H1 (cell line): ENCODE data around the gene ARHGAP8. TPM values are rescaled to one million over a fixed set of nuclear protein-coding genes. Genes with fewer than 3 reads are reported as not detected.

Experiments used
- CTCF ChIA-PET: fragments of 300-600 bp; sonication (Branson Sonifier 250); formaldehyde crosslinking; loops from one replicate; lab custom pipeline; 2021; ENCODE audit not compliant: partially characterized antibody; lab: Charles Lee
- POLR2A ChIA-PET: fragments of 300-600 bp; sonication (Branson Sonifier 250); formaldehyde crosslinking; loops from one replicate; lab custom pipeline; 2021; ENCODE audit warnings: inconsistent platforms; ENCODE audit not compliant: partially characterized antibody; lab: Charles Lee
- DNase-seq, 2 experiments: peaks; one replicate each; pipeline versions ENCODE4 v3.0.0 to v3.0.0-alpha.2; 2010 to 2022; ENCODE audit warnings: low spot score in 2 of 2, low read depth in 1 of 2, mixed read lengths in 1 of 2
- FAIRE-seq: peaks from 2 replicates; lab custom pipeline; 2011; peaks lifted over from hg19 to GRCh38; lab: Jason Lieb, UNC
- H2AFZ ChIP-seq: 2 replicates; pipeline ENCODE4 v1.8.1; 2012; ENCODE audit warnings: low read length, inconsistent platforms
- H2AK5ac ChIP-seq: 2 replicates; pipeline ENCODE4 v1.6.1; 2013; ENCODE audit warnings: low read depth, low read length
- H2BK120ac ChIP-seq: replicated peaks from 2 replicates; pipeline ENCODE3; 2013; ENCODE audit warnings: low read depth, low read length, inconsistent platforms
- H2BK12ac ChIP-seq: 2 replicates; pipeline ENCODE4 v1.6.1; 2013; ENCODE audit warnings: low read depth, low read length
- H2BK15ac ChIP-seq: 2 replicates; pipeline ENCODE4 v1.6.1; 2013; ENCODE audit warnings: low read length
- H2BK20ac ChIP-seq: 2 replicates; pipeline ENCODE4 v1.6.1; 2013; ENCODE audit warnings: low read length
- H2BK5ac ChIP-seq: 2 replicates; pipeline ENCODE4 v1.6.1; 2013; ENCODE audit warnings: low read depth, low read length
- H3K14ac ChIP-seq: 2 replicates; pipeline ENCODE4 v1.6.1; 2013; ENCODE audit warnings: inconsistent platforms; ENCODE audit not compliant: insufficient read length
- H3K18ac ChIP-seq: 2 replicates; pipeline ENCODE4 v1.6.1; 2013; ENCODE audit warnings: low read length; ENCODE audit errors: extremely low read depth
- H3K23ac ChIP-seq: 2 replicates; pipeline ENCODE4 v1.6.1; 2013; ENCODE audit warnings: inconsistent platforms; ENCODE audit not compliant: insufficient read length
- H3K23me2 ChIP-seq: 2 replicates; pipeline ENCODE4 v1.6.1; 2013; ENCODE audit warnings: low read depth, low read length
- H3K27ac ChIP-seq: 2 replicates; pipeline ENCODE4 v1.6.1; 2011; ENCODE audit warnings: low read depth, low read length, inconsistent platforms
- H3K27me3 ChIP-seq, 4 experiments: replicated peaks in 1 of 4; 1 replicate in 1 of 4; 2 replicates in 3 of 4; pipeline versions ENCODE4 v1.6.1 to v1.8.1; 2011 to 2013; ENCODE audit warnings: low read length in 3 of 4, mild to moderate bottlenecking in 3 of 4, inconsistent platforms in 2 of 4, mixed read lengths in 2 of 4, moderate library complexity in 1 of 4; ENCODE audit not compliant: control insufficient read depth in 3 of 4, insufficient read depth in 3 of 4; ENCODE audit errors: extremely low read depth in 1 of 4
- H3K36me3 ChIP-seq, 4 experiments: 2 replicates each; pipeline versions ENCODE4 v1.6.1 to v1.8.1; 2011 to 2013; ENCODE audit warnings: mild to moderate bottlenecking in 4 of 4, low read length in 3 of 4, moderate library complexity in 2 of 4, control low read depth in 1 of 4, inconsistent platforms in 1 of 4; ENCODE audit not compliant: insufficient read depth in 4 of 4, control insufficient read depth in 2 of 4
- H3K4ac ChIP-seq: replicated peaks from 2 replicates; pipeline ENCODE3; 2013; ENCODE audit warnings: low read length, low read depth, mixed read lengths, inconsistent platforms; ENCODE audit not compliant: insufficient read length
- H3K4me1 ChIP-seq, 4 experiments: replicated peaks in 1 of 4; 1 replicate in 1 of 4; 2 replicates in 3 of 4; pipeline versions ENCODE4 v1.6.1 to v1.8.1; 2011 to 2013; ENCODE audit warnings: low read length in 3 of 4, inconsistent platforms in 2 of 4, mixed read lengths in 1 of 4; ENCODE audit not compliant: insufficient read depth in 4 of 4, control insufficient read depth in 3 of 4
- H3K4me2 ChIP-seq, 2 experiments: 2 replicates each; pipeline versions ENCODE4 v1.6.1 to v1.8.1; 2011 to 2013; ENCODE audit warnings: low read depth in 2 of 2, low read length in 2 of 2, control low read depth in 1 of 2, inconsistent platforms in 1 of 2, mild to moderate bottlenecking in 1 of 2; ENCODE audit not compliant: insufficient read depth in 1 of 2
- H3K4me3 ChIP-seq, 4 experiments: fragments of 200-600, 300-600 bp in 1 of 4; sonication (generic), shearing (Covaris generic), sonication (Bioruptor Twin) in 1 of 4; 2 replicates each; pipeline versions ENCODE4 v1.5.1 to v1.8.1; 2011 to 2016; ENCODE audit warnings: low read length in 4 of 4, low read depth in 3 of 4, control low read depth in 2 of 4, inconsistent platforms in 2 of 4, mild to moderate bottlenecking in 2 of 4, mixed read lengths in 1 of 4, moderate library complexity in 1 of 4; ENCODE audit not compliant: insufficient read depth in 2 of 4; ENCODE audit errors: extremely low read depth in 1 of 4
- H3K56ac ChIP-seq: replicated peaks from 2 replicates; pipeline ENCODE3; 2013; ENCODE audit warnings: low read depth, mild to moderate bottlenecking, mixed read lengths, low read length, inconsistent platforms; ENCODE audit not compliant: insufficient read length
- H3K79me1 ChIP-seq: 2 replicates; pipeline ENCODE4 v1.6.1; 2013; ENCODE audit warnings: low read depth, low read length, control low read depth
- H3K79me2 ChIP-seq, 2 experiments: 2 replicates each; pipeline versions ENCODE4 v1.6.1 to v1.8.1; 2012 to 2013; ENCODE audit warnings: low read length in 2 of 2, mild to moderate bottlenecking in 2 of 2, inconsistent platforms in 1 of 2; ENCODE audit not compliant: insufficient read depth in 2 of 2, control insufficient read depth in 1 of 2
- H3K9ac ChIP-seq, 4 experiments: replicated peaks in 1 of 4; 1 replicate in 1 of 4; 2 replicates in 3 of 4; pipeline versions ENCODE4 v1.6.1 to v1.8.1; 2011 to 2013; ENCODE audit warnings: low read depth in 3 of 4, low read length in 3 of 4, control low read depth in 2 of 4, mild to moderate bottlenecking in 2 of 4, moderate library complexity in 2 of 4, inconsistent platforms in 1 of 4; ENCODE audit errors: extremely low read depth in 1 of 4
- H3K9me3 ChIP-seq, 2 experiments: 2 replicates each; pipeline versions ENCODE4 v1.6.1 to v1.8.1; 2012 to 2013; ENCODE audit warnings: mild to moderate bottlenecking in 2 of 2, moderate library complexity in 2 of 2, control low read depth in 1 of 2, inconsistent platforms in 1 of 2, low read depth in 1 of 2, low read length in 1 of 2, mixed read lengths in 1 of 2; ENCODE audit not compliant: insufficient read depth in 2 of 2
- H4K20me1 ChIP-seq, 2 experiments: replicated peaks in 1 of 2; 2 replicates each; pipeline versions ENCODE3 to v1.8.1; 2011 to 2013; ENCODE audit warnings: inconsistent platforms in 2 of 2, low read length in 2 of 2, mild to moderate bottlenecking in 1 of 2; ENCODE audit not compliant: insufficient read depth in 2 of 2, control insufficient read depth in 1 of 2
- H4K5ac ChIP-seq: 2 replicates; pipeline ENCODE4 v1.6.1; 2013; ENCODE audit warnings: low read length, low read depth, mixed read lengths, inconsistent platforms; ENCODE audit not compliant: insufficient read length
- H4K8ac ChIP-seq: 2 replicates; pipeline ENCODE4 v1.8.0; 2013; ENCODE audit warnings: mild to moderate bottlenecking, moderate library complexity, low read length, inconsistent platforms; ENCODE audit not compliant: insufficient read depth; ENCODE audit errors: extremely low read depth
- H4K91ac ChIP-seq: replicated peaks from 2 replicates; pipeline ENCODE3; 2013; ENCODE audit warnings: low read length, mixed read lengths, inconsistent platforms; ENCODE audit not compliant: insufficient read length
- CHD1 ChIP-seq: IDR thresholded peaks from 2 replicates; pipeline ENCODE4 v1.6.1; 2012; ENCODE audit warnings: low read depth, low read length, improper control_type of control experiment
- CHD2 ChIP-seq: IDR thresholded peaks from 2 replicates; pipeline ENCODE4 v1.6.1; 2012; ENCODE audit warnings: low read length, improper control_type of control experiment
- CTBP2 ChIP-seq: IDR thresholded peaks from 2 replicates; pipeline ENCODE4 v1.7.0; 2011; ENCODE audit warnings: borderline replicate concordance, mild to moderate bottlenecking, moderate library complexity, mixed read lengths, low read length; ENCODE audit not compliant: insufficient read depth, insufficient read length
- EZH2 ChIP-seq: fragments of 200-600 bp; sonication (generic); IDR thresholded peaks from 2 replicates; pipeline ENCODE4 v1.7.1; 2012; ENCODE audit warnings: low read depth, mild to moderate bottlenecking, moderate library complexity, low read length, inconsistent platforms; ENCODE audit not compliant: severe bottlenecking
- GTF2F1 ChIP-seq: IDR thresholded peaks from 2 replicates; pipeline ENCODE4 v1.6.1; 2012; ENCODE audit warnings: low read depth, low read length, improper control_type of control experiment, borderline replicate concordance
- JUND ChIP-seq: IDR thresholded peaks from 2 replicates; pipeline ENCODE4 v1.6.1; 2011; ENCODE audit warnings: mild to moderate bottlenecking, improper control_type of control experiment, low read length
- KDM1A ChIP-seq: fragments of 200-600, 300-600 bp; sonication (generic); IDR thresholded peaks from 2 replicates; pipeline ENCODE4 v1.7.1; 2016; ENCODE audit warnings: mild to moderate bottlenecking, low read length, borderline replicate concordance
- KDM5A ChIP-seq: fragments of 200-600 bp; IDR thresholded peaks from 2 replicates; pipeline ENCODE4 v1.7.1; 2012; ENCODE audit warnings: mild to moderate bottlenecking, low read length, inconsistent platforms, mixed read lengths
- WGBS, 2 experiments: shearing (Covaris generic) in 1 of 2; methylation state at CpG; one replicate each; pipeline versions ENCODE4 v1.1.6 to v1.1.7; 2013 to 2015; ENCODE audit warnings: low lambda C conversion rate in 2 of 2, mixed read lengths in 2 of 2, inconsistent platforms in 1 of 2, low coverage in 1 of 2, missing lambda C conversion rate in 1 of 2; ENCODE audit not compliant: insufficient replicate concordance in 2 of 2, insufficient coverage in 1 of 2, insufficient read length in 1 of 2; ENCODE audit errors: extremely low coverage in 1 of 2, missing lambda C conversion rate in 1 of 2; 5-methylcytosine and 5-hydroxymethylcytosine counted together
- polyA plus RNA-seq, 7 experiments: library from polyadenylated mRNA; depleted of rRNA in 3 of 7; stranded (reverse) in 5 of 7; unstranded in 2 of 7; fragments of >200 nt in 5 of 7; fragments of 200-250 nt in 2 of 7; gene quantifications; 1 replicate in 5 of 7; 2 replicates in 1 of 7; 4 replicates in 1 of 7; pipeline versions ENCODE4 v1.2.1 to v1.2.3, GENCODE V29; 2011 to 2013; ENCODE audit warnings: missing spikeins in 2 of 7, mixed read lengths in 2 of 7
- total RNA-seq: library from RNA; stranded (reverse); fragmentation: NEBNext Ultra II Directional; extraction: Animal tissue kit (Norgen Biotek cat#: 25700); gene quantifications from 2 replicates; pipeline ENCODE4 v1.2.1, GENCODE V29; 2021
- TF ChIP-seq, protein P1 (sequence below): IDR thresholded peaks from 2 replicates; pipeline ENCODE4 v1.6.1; 2011; ENCODE audit warnings: low read depth, mild to moderate bottlenecking, low read length; ENCODE audit not compliant: insufficient read depth
- TF ChIP-seq, protein P2 (sequence below): IDR thresholded peaks from 2 replicates; pipeline ENCODE4 v1.6.1; 2012; ENCODE audit warnings: inconsistent platforms

The ARHGAP8 gene
- total and polyA plus RNA-seq, 2 of the 8 experiments (the other 6 are each of a cell fraction or from before 2014, with no cell fraction given), result 35.6 to 47.7 TPM

GRCh38 chr22:44805711-44806110 is 53.3 kb downstream of the ARHGAP8 start:
- H3K56ac ChIP-seq, result no peak overlapping the region
- H4K5ac ChIP-seq, result no peak overlapping the region
- H3K4ac ChIP-seq, result no peak overlapping the region
- H3K18ac ChIP-seq, result no peak overlapping the region
- no peaks in the 10 kb centered on the region for H3K9me3 ChIP-seq
- H3K9ac ChIP-seq, result no peak overlapping the region
- H2BK12ac ChIP-seq, result no peak overlapping the region
- H3K36me3 ChIP-seq, result peaks cover 0 to 3% (median under 1%) of the 10 kb centered on the region in 4 experiments; a peak in 4 of 8 replicates
- H4K91ac ChIP-seq, result no peak overlapping the region
- POLR2A ChIA-PET, result interaction anchor here (1.4 kb wide), 1 partner anchor 9 kb away, joined by 3 read pairs; no protein-coding TSS in a partner anchor
- H3K4me1 ChIP-seq, result peaks cover 7 to 13% (median 9%) of the 10 kb centered on the region in 4 experiments
- no peak overlapping the region for H3K14ac ChIP-seq
- no peak overlapping the region for H2BK120ac ChIP-seq
- H4K8ac ChIP-seq, result no peak overlapping the region
- no peak for TF ChIP-seq KDM1A
- no peak for TF ChIP-seq CHD2
- no peak for TF ChIP-seq CHD1
- no peak for TF ChIP-seq CTBP2
- TF ChIP-seq JUND, result no peak
- no peak for TF ChIP-seq EZH2
- TF ChIP-seq, protein P1, sequence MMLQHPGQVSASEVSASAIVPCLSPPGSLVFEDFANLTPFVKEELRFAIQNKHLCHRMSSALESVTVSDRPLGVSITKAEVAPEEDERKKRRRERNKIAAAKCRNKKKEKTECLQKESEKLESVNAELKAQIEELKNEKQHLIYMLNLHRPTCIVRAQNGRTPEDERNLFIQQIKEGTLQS, result no peak
- TF ChIP-seq GTF2F1, result no peak
- TF ChIP-seq KDM5A, result no peak
- TF ChIP-seq, protein P2, sequence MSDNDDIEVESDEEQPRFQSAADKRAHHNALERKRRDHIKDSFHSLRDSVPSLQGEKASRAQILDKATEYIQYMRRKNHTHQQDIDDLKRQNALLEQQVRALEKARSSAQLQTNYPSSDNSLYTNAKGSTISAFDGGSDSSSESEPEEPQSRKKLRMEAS, result no peak
- TF ChIP-seq, all 59 proteins: peak for 0
- no peaks in the 10 kb centered on the region for H3K27me3 ChIP-seq
- H2BK15ac ChIP-seq, result no peak overlapping the region
- H4K20me1 ChIP-seq, result peaks cover 4 to 7% of the 10 kb centered on the region in 2 experiments
- H3K4me2 ChIP-seq, result no peak overlapping the region
- no peak overlapping the region for H3K27ac ChIP-seq
- H2BK20ac ChIP-seq, result no peak overlapping the region
- DNase-seq, result no peak
- no peak overlapping the region for H2AFZ ChIP-seq
- H3K23me2 ChIP-seq, result no peaks in the 10 kb centered on the region
- FAIRE-seq, result no peak
- 93% methylated on average over 9 of the region's 9 CpGs; no CpG with 5 or more reads in 1 of the 2 experiments for WGBS, 2 experiments
- CTCF ChIA-PET, result interaction anchor here (0.5 to 2.1 kb wide), 3 partner anchors 10 to 20 kb away, joined by 5 to 6 read pairs (median 6); no protein-coding TSS in a partner anchor
- 0 out of 2 replicates have a peak overlapping the region, but pooled peaks have one; percentile 80 for H2AK5ac ChIP-seq
- no peak overlapping the region for H2BK5ac ChIP-seq
- no peak overlapping the region for H3K23ac ChIP-seq
- H3K79me1 ChIP-seq, result 0 out of 2 replicates have a peak, but pooled peaks cover 2% of the 10 kb centered on the region
- no peak overlapping the region for H3K4me3 ChIP-seq
- H3K79me2 ChIP-seq, result no peaks in the 10 kb centered on the region
